OCI-LY3 (cell line): Measurements from ENCODE around the gene GPR18.

Source experiments
- CTCF ChIP-seq: fragments of 200-600, 300-600 bp; sonication (generic); IDR thresholded peaks from 2 replicates; pipeline ENCODE4 v1.5.1; 2014; ENCODE audit warnings: antibody characterized with exemption, low read length, low read depth
- EZH2phosphoT487 ChIP-seq: fragments of 200-600 bp; shearing (Covaris generic); IDR thresholded peaks from 2 replicates; pipeline ENCODE4 v1.6.1; 2018; ENCODE audit warnings: antibody characterized with exemption, mixed run types, low read depth

DNA sequence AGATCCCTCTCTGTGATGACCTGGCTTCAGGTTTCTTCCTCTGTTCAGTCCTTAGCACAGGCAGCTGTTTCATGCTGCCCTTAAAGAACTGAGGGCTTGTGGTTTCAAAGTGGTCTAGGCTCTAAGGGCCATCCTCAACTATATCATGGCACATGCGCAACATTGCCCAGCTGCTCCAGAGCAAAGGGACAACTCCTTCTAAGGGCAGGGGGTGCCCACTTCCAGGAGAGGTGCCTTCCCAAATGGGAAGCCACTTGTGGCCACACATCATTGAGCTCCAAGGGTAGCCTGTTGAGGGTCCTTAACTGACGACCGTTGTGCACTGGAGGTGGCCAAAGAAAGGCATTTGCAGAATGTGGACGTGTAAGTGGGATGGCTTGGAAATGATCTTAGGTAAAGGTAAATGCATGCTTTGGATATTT is 41.8 kb upstream of the GPR18 start:
- no peak for TF ChIP-seq CTCF
- no peak for TF ChIP-seq EZH2phosphoT487
